Stimulated activated CD4-positive, alpha-beta T cell treated with anti-CD3 and anti-CD28 coated beads, Interleukin-2, amount 100 ng/mL, for 4 hours (primary cell): ENCODE data around the gene MAP2K3.

Source experiments
- DNase-seq: peaks from one replicate; pipeline ENCODE4 v3.0.0-alpha.2; 2020; ENCODE audit warnings: low read depth

MAP2K3 gene

GRCh38 chr17:21252796-21253645 is 31.5 kb upstream of the MAP2K3 start, which contains the start of gene NATD1:
TSS of gene NATD1 (minus strand) at chr17:21253410. CDS start at chr17:21253264, 146 bp downstream.
- peak; percentile 62 for DNase-seq

- DNase-seq = no peak
Measured at GRCh38 chr17:21253646-21254441, 30.7 kb upstream of the MAP2K3 start.

DNA sequence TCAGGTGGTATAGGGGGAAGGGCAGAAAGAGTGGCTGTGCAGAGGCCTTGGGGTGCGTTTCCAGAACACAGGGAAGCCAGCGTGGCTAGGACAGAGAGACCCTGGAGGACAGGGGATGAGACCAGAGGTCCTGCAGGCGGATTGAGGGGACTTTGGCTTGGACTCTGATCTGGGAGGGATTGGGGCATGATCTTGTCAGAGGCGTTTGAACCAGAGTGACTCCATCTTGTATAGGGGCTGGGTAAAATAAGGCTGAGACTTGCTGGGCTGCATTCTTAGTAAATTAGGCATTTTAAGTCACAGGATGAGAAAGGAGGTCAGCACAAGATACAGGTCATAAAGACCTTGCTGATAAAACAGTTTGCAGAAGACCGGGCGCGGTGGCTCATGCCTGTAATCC is 25.9 kb upstream of the MAP2K3 start:
- no peak for DNase-seq

DNA sequence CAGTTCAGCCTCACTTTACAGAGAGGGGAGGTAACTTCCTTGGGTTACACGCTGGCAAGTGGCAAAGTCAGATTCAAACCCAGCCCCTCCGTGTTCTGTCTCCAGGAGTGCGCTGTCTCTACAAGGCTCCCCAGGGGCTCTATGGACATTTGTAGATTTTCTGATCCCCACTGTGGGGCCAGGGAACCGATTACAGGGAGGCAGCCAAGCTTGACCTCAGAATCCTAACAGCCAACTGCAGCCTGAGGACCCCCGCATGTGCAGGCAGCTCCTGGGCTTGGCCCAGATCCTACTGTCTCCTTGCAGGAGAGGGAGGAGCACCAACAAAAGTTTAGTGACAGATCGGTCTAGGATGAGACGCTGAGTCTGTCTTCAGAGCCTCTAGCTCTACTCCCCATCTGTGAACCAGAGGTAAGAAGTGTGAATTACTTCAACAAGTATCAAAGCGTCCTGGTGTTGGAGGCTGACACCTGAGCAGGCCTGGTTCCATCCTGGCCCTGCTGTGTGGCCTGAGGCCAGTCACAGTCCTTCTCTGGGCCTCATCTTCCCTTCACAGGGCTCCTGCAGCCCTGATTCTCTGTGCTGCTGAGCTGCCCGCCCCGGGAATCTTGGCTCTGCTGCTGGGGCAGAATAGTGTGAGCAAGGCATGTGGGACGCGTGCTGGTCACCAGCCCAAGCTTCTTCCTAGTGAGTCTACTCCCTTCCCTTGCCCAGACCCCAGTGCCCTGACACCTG is 22.1 kb upstream of the MAP2K3 start:
- no peak for DNase-seq

DNA sequence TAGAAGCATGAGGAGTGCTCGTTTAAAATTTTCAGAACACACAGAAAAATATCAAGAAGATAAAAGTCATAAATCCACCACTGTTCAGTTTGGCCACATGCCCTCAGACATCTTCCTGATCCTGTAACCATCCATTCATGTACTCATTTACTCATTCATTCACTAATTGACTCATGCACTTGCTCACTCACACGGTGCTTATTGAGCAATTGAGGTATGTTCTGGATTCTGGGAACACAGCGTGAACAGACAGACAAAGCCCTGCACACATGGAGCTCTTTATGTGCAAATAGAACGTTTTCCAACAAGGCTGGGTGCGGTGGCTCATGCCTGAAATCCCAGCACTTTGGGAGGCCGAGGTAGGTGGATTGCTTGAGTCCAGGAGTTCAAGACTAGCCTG is 21.1 kb upstream of the MAP2K3 start:
- DNase-seq = no peak

- no peak for DNase-seq
Measured at GRCh38 chr17:21268596-21269188, 15.8 kb upstream of the MAP2K3 start.

- DNase-seq = no peak
Measured at GRCh38 chr17:21269394-21269793, 15.1 kb upstream of the MAP2K3 start.

GRCh38 chr17:21271454-21272183 is 12.9 kb upstream of the MAP2K3 start:
- DNase-seq = no peak

DNA sequence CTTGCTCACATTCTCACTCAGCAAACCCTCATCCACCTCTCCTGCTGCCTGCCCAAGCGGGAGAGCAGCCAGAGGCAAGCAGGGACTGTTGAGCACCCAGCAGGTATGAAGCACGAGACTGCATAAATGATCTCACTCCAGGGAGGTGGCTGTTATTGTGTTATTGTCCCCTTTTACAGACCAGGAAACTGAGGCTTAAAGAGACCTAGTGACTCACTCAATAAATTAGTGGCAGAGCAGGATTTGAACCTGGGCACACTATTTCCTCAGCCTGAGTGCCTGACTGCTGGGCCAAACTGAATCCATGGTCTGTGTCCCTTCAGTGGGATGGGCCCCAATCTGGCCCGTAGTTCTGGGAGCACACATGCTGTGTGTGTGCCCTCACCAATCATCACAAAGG is 12.3 kb upstream of the MAP2K3 start:
- no peak for DNase-seq

DNA sequence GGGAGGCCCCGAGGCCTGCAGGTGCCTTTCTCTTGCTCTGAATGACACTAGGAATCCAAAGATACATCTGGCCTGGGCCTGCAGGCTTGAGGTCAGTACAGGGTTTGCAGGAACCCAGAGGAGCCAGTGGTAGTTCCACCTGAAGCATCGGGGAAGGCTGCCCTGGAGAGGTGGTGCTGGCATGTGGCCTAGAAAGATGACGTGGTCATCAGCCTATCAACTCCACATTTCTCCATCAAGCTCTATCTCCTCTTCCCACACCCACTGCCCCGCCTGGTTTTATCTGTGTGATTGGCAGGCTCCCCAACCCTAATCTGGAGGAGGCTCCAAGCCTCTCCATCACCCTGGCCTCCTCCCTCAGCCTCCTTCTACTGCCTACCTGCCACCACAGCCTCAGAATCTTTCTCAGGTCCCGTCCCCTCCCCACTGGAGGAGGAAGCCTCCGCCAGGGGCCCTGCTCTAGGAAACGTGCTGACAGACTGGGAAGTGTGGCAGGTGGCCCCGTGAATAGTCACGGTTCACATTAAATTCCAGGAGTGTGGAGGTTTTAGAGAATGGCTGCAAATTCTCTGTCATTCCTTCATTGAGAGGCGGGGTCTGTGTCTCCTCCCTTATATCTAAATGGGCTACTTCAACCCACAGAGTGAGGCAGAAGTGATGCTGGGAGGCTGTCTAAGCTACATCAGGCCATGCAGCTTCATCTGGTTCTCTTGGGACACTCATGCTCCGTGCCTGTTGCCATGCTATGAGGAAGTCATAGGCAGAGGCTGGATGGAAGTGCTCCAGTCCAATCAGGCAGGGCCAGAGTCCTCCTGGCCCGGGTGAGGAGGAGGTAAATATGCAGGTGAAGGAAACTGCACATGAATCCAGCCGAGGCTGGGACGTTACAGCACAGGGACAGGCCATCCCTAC is 11.4 kb upstream of the MAP2K3 start:
- no peak for DNase-seq

- no peak for DNase-seq
Measured at GRCh38 chr17:21275047-21275578, 9.4 kb upstream of the MAP2K3 start.

DNA sequence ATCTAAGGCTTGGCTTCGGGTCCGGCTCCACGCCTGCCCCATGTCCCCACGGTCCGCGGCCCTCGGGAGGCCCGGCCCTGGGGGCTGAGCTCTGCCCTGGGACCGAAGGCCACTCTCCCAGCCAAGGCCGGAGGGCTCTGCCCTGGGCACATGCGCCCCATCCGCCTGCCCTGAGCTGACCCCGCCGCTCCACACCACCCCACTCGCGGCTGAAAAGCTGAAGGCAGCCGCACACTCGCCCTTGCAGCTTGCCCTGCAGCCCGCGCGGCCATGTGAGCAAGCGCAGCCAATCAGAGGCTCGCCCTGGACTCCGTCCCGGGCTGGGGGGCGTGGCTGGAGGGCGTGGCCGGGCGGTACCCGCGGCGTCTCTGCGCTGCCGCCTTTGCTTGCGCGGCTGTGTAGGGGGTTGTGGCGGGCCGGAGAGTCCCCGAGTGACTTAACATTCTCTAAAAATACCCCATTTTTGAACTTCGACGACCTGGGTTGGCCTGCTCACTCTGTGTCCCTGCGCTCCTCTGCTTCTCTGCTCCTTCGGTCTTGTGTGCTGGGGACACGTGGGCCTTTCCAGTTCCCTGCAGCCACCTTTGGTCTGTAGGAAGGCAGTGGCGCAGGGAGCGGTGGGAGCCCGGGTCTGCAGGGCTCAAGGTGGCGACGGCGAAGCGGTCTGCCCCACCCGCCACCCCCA is 8.8 kb upstream of the MAP2K3 start:
- DNase-seq = peak; percentile 93

GRCh38 chr17:21276264-21276588 is 8.3 kb upstream of the MAP2K3 start:
- no peak for DNase-seq

DNA sequence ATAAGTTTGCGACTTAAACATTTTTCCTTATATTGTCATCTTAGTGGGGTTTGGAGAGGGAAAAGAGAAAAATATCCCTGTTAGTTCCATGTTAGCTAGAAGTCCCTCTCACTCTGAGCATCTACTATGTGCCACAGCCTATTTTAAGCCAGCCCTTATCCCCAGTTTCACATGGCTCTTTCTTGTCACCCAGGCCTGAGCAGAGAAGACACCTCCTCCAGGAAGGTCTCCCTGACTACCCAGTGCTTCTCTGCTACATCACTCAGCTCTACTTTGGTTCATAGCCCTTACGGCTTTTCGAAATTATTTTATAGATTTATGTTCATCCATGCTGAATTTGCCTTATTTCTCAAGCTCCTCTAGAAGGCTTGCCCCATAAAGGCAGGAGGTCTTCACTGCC is 7.2 kb upstream of the MAP2K3 start:
- DNase-seq = no peak

- DNase-seq = peak; percentile 35
Measured at GRCh38 chr17:21278450-21279197, 5.9 kb upstream of the MAP2K3 start.

- no peak for DNase-seq
Measured at GRCh38 chr17:21279198-21279535, 5.3 kb upstream of the MAP2K3 start.

DNA sequence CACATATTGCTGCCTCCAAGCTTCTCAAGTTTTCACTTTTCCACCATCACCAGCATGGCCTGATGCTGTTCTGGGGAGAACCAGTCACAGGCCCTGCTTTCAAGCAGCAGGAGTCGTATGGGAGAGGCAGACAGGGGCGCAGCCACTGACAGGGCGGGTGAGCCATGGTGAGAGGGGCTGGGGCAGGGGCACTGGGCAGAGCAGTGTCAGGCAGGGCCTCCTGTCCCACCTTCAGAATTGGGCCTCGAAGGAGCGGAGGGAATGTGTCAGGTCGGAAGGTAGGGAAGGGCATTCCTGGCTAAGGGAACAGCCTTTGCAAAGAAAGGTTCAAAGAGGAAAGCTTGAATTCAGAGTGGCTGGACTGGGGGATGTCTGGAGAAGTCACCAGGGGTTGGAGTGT is 4.9 kb upstream of the MAP2K3 start:
- no peak for DNase-seq

- peak; percentile 85 for DNase-seq
Measured at GRCh38 chr17:21280081-21280518, 4.4 kb upstream of the MAP2K3 start.

DNA sequence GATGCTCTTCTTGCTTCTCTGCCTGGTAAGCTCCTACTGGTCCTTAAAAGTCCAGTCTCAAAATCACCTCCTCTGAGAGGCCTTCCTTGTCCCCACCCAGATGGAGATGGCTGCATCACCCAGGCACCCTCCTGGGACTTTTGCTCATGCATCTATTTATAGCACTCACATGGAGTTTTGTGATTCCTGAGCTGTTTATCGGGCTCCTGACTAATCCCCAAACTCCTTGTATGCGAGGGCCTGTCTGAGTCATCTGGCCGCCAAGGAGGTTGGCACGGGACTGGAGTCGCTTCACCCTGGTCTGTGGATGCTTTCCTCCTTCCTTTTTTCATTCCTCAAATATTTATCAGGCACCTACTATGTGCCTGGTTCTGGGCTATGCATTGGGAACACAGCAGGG is 2.3 kb upstream of the MAP2K3 start:
- no peak for DNase-seq
